IgD-negative memory B cell (primary cell): ENCODE measurements around the gene CYP2S1. TPM values are rescaled to one million over a fixed set of nuclear protein-coding genes. Genes with fewer than 3 reads are reported as not detected.

Experiments
- H3K27ac Mint-ChIP-seq, 3 donors: one replicate each; pipeline ENCODE4 v1.8.0; 2020 to 2022; ENCODE audit warnings: mild to moderate bottlenecking in 3 of 3, mixed read lengths in 3 of 3, moderate library complexity in 1 of 3
- H3K27me3 Mint-ChIP-seq: one replicate; pipeline ENCODE4 v1.8.0; 2021; ENCODE audit warnings: mixed read lengths
- H3K36me3 Mint-ChIP-seq: one replicate; pipeline ENCODE4 v1.8.0; 2020; ENCODE audit warnings: mild to moderate bottlenecking, mixed read lengths
- H3K4me1 Mint-ChIP-seq, 3 donors: one replicate each; pipeline ENCODE4 v1.8.0; 2020 to 2022; ENCODE audit warnings: mixed read lengths in 3 of 3, mild to moderate bottlenecking in 1 of 3
- H3K4me3 Mint-ChIP-seq, 4 donors: one replicate each; pipeline ENCODE4 v1.8.0; 2020 to 2022; ENCODE audit warnings: mild to moderate bottlenecking in 4 of 4, mixed read lengths in 4 of 4, moderate library complexity in 3 of 4
- H3K9me3 Mint-ChIP-seq, 3 donors: one replicate each; pipeline ENCODE4 v1.8.0; 2020 to 2021; ENCODE audit warnings: mixed read lengths in 3 of 3, mild to moderate bottlenecking in 1 of 3
- polyA plus RNA-seq: library from polyadenylated mRNA; unstranded; fragments of 300-500 nt; fragmentation: Illumina TruSeq; gene quantifications from one replicate; pipeline ENCODE4 v1.2.3, GENCODE V29; 2021

CYP2S1 gene
- polyA plus RNA-seq, 1 donor from 2014 or later: not detected

GRCh38 chr19:41249707-41250423 lies 56.8 kb downstream of the CYP2S1 start:
- Mint-ChIP-seq H3K27ac (no peak overlapping the region), H3K27me3 (peaks cover 6% of the 10 kb centered on the region), H3K9me3 (peaks cover 0 to 2% (median 0%) of the 10 kb centered on the region in 3 donors), H3K36me3 (peaks cover 1% of the 10 kb centered on the region), H3K4me3 (no peak overlapping the region), H3K4me1 (peaks cover 0 to 1% (median 0%) of the 10 kb centered on the region in 3 donors)

- no peaks in the 10 kb centered on the region for H3K4me1 Mint-ChIP-seq
- H3K36me3 Mint-ChIP-seq: no peaks in the 10 kb centered on the region
- peaks cover 6% of the 10 kb centered on the region for H3K27me3 Mint-ChIP-seq
- H3K4me3 Mint-ChIP-seq: no peak overlapping the region
- H3K27ac Mint-ChIP-seq: no peak overlapping the region
- peaks cover 0 to 2% (median 0%) of the 10 kb centered on the region in 3 donors for H3K9me3 Mint-ChIP-seq
These were observed 60.6 kb downstream of the CYP2S1 start for GRCh38 chr19:41253660-41254059.

GRCh38 chr19:41255171-41255570 lies 62.2 kb downstream of the CYP2S1 start:
- peaks cover 6% of the 10 kb centered on the region for H3K27me3 Mint-ChIP-seq
- H3K9me3 Mint-ChIP-seq: no peaks in the 10 kb centered on the region
- no peaks in the 10 kb centered on the region for H3K36me3 Mint-ChIP-seq
- no peak overlapping the region for H3K27ac Mint-ChIP-seq
- H3K4me3 Mint-ChIP-seq: no peak overlapping the region
- no peaks in the 10 kb centered on the region for H3K4me1 Mint-ChIP-seq

Other genes starting within 250 kb of the CYP2S1 start
- gene CYP2B6, start 201.9 kb upstream of the CYP2S1 start, polyA plus RNA-seq: not detected
- gene CYP2A13, start 104.8 kb upstream of the CYP2S1 start, polyA plus RNA-seq: not detected
- not detected for gene CYP2F1, start 78.8 kb upstream of the CYP2S1 start, polyA plus RNA-seq
- gene AXL, start 26.0 kb downstream of the CYP2S1 start, polyA plus RNA-seq: 0.06 TPM
- 80.9 TPM for gene HNRNPUL1, start 71.2 kb downstream of the CYP2S1 start, polyA plus RNA-seq
- gene CCDC97, start 117.0 kb downstream of the CYP2S1 start, polyA plus RNA-seq: 34.5 TPM
- gene TGFB1, start 160.7 kb downstream of the CYP2S1 start, polyA plus RNA-seq: 49.3 TPM
- 10.5 TPM for gene B9D2, start 170.9 kb downstream of the CYP2S1 start, polyA plus RNA-seq
- gene TMEM91, start 183.3 kb downstream of the CYP2S1 start, polyA plus RNA-seq: 1.8 TPM
- 75.1 TPM for gene EXOSC5, start 204.1 kb downstream of the CYP2S1 start, polyA plus RNA-seq
- gene BCKDHA, start 204.6 kb downstream of the CYP2S1 start, polyA plus RNA-seq: 63.4 TPM
- 0.59 TPM for gene B3GNT8, start 234.2 kb downstream of the CYP2S1 start, polyA plus RNA-seq
- gene DMAC2, start 246.7 kb downstream of the CYP2S1 start, polyA plus RNA-seq: 47.0 TPM
- gene ERICH4, start 249.9 kb downstream of the CYP2S1 start, polyA plus RNA-seq: not detected